ENCODE results near the gene SLC26A9.

SLC26A9 gene

GRCh38 chr1:205949753-205950152, 6.5 kb upstream of the SLC26A9 start:
- no peak for FAIRE-seq
- no peak for DNase-seq (ENCODE audit: insufficient read length, low spot score)

DNA sequence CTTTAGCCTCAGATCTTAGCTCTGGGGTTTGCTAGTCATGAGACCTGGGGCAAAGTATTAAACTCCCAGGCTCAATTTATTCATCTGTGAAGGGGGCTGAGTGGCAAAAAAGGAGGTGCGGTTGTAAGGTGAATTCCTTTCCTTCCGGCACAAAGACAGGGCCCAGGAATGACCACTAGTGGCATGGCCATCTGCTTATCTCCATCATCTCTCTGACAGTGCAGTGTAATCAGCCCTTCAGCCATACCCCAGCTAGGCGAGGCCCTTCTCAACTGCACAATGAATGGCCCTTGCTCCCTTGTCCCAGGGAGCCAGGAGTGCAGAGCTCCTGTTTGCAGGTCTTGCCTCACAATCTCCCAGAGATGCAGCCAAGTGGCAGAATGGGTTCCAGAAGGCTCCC, 5.6 kb upstream of the SLC26A9 start:
- DNase-seq (ENCODE audit: insufficient read length, low spot score) (no peak), FAIRE-seq (no peak)

DNA sequence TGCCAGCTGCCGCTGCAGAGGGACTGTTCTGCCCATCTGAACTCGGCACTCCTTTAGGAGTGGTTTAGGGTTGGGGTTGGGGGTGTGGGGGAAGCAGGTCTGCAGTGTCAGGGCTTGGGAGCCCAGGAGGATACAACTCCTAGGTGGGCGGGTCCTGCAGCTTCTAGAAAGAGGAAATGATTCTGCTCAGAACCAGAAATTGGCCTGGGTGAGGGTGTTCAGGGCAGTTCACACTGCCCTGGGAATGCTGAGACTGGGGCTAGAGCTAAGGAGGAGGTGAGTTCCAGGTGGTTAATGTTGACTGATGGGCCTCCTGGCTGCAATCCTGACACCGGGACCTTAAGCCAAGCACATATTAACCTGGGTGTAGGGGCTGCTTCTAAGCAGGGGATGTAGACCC, 4.8 kb upstream of the SLC26A9 start:
- no peak for FAIRE-seq
- DNase-seq (ENCODE audit: insufficient read length, low spot score) = no peak

- DNase-seq (ENCODE audit: insufficient read length, low spot score) (no peak), FAIRE-seq (peak; percentile 60)
These were observed 3.8 kb upstream of the SLC26A9 start for GRCh38 chr1:205947024-205947423.

- no peak for FAIRE-seq
These were observed 1.8 kb upstream of the SLC26A9 start for GRCh38 chr1:205945069-205945468.

DNA sequence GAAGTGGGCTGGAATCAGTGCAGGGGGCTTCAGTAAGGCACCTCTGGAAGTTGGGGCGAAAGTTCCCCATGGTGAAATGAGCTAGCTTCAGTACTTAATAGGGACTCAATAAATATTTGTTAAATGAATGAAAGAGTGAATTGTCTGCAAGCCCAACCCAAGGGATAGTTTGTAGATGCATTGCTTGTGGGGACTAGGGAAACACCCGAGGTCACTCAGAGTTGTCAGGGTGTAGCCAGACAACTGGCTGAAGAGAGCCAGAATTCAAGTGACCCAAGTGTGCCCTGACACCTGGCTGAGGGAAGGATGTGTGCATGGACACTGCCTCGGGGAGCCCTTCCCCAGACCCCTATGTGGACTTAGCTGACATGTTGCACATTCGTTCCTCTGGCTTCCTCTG, 1.3 kb upstream of the SLC26A9 start:
- FAIRE-seq (no peak), DNase-seq (ENCODE audit: insufficient read length, low spot score) (no peak)

More at GRCh38 chr1:205945069-205945468, 1.8 kb upstream of the SLC26A9 start:
- no peak for DNase-seq (ENCODE audit: insufficient read length, low spot score)

DNA sequence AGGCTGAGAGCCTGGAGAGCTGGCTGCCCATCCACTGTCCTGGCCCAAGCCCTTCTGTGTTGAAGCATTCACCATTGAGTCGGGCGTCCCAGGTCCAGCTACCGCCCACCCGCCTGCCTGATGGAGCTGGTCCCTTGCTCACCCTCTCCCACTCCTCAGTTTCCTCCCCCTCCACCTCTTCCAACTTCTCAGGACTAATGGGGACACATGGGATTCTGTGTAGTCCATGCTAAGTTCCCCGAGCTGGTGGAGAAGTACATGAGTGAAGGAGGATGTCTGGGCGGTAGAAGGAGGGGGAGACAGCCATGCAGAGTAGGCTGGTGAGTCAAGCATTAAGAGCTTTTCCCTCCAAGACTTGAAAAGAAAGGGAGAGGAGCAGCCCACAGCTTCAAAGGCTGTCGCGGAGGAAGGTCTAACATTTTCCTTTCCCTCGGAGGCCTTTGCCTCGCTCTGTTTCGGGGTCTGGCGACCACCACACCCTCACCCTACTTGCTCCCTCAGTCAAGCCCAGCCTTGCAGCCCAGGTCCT, 561 bp downstream of the SLC26A9 start:
- FAIRE-seq = peak; percentile 28
- DNase-seq (ENCODE audit: insufficient read length, low spot score) = no peak

GRCh38 chr1:205940710-205941109, 2.5 kb downstream of the SLC26A9 start:
- DNase-seq (ENCODE audit: insufficient read length, low spot score) = no peak
- FAIRE-seq = no peak

DNA sequence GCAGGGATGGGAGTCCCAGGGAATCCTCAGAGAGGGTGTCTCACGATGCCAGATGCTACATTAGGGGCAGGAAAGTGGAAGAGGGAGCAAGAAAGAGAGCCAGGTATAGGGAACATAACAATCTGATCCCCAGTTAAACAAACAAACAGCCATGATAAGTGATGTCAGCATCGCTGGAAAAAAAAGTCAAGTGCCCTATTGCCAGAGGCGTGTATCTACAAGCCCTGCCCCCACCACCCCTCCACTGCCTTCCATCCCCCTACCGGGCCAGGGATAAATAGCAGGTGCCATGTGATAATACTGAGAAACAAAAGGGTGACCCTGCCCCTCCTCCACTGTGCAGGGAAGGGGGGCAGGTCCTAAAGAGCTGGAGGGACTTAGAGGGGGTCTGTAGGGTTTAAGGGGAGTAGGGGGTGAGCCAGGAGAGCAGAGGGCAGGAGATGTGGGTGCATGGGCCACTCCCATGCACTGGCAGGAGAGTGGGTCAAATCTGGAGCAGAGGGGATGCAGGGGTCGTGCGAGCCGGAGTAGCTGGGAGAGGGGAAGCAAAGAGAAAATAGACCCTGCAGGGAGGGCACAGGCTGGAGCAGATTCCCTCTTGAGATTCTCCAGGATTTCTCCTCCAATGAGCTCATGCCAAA, 3.4 kb downstream of the SLC26A9 start:
- no peak for DNase-seq (ENCODE audit: insufficient read length, low spot score)
- FAIRE-seq = no peak

DNA sequence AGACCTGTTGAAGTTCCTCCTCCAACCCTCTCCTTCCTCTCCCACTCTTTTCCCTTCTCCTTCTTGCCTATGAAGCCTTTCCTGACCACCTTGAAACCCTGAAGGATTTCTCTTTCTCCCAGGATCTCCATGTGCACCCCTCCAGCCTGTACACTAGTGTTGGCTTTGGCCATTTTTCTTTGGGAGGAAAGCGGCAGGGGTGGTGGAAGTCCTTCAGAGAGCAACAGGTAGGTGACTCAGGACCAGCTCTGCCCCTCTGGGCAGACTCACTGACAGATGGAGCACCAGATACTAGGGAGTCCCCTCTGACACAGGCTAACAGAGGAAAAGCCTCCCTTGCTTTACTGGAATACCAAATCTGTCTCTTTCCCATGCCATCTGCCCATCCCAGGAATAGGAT, 4.6 kb downstream of the SLC26A9 start:
- DNase-seq (ENCODE audit: insufficient read length, low spot score) = no peak
- no peak for FAIRE-seq

- DNase-seq (ENCODE audit: insufficient read length, low spot score) (peak; percentile 76), FAIRE-seq (no peak)
These were observed 6.2 kb downstream of the SLC26A9 start for GRCh38 chr1:205936846-205937586.

DNA sequence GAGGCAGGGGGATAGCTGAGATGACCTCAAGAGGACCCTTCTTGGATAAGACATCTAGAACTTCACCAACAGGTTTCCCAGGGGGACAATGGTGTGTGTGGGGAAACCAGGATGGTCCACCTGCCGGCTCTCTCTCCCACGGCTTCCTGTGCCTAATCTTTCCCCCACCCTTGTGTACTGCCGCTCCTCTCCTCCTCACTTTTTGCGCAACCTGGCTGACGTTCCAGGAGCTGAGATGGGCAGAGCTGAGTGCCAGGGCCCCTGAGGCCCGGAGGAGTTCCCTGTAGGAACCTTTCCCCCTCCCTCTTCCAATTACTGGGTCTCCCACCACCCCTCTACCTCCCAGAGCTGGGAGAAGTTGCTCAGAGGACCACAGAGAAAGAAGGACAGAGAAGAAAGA, 6.9 kb downstream of the SLC26A9 start:
- DNase-seq (ENCODE audit: insufficient read length, low spot score) = no peak
- no peak for FAIRE-seq

DNA sequence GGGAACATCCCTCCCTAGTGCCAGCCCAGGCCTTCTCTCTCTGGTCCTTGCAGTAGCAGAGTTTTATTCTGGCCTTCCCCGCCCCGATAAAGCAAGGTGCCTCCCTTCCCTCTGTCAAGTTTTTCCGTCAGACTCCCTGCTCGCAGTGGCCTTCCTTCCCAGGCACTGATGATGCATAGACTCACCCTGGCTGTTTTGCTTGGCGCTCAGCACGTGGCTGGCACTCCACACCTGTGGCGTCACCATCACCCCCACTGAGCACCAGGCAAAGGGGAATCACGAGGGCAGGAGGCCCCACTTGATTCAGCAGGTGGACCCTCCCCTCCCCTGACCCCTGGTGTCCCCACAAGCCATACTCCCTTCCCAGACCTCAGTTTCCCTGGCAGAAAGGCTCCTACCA, 7.4 kb downstream of the SLC26A9 start:
- FAIRE-seq = no peak
- DNase-seq (ENCODE audit: insufficient read length, low spot score) = no peak

DNA sequence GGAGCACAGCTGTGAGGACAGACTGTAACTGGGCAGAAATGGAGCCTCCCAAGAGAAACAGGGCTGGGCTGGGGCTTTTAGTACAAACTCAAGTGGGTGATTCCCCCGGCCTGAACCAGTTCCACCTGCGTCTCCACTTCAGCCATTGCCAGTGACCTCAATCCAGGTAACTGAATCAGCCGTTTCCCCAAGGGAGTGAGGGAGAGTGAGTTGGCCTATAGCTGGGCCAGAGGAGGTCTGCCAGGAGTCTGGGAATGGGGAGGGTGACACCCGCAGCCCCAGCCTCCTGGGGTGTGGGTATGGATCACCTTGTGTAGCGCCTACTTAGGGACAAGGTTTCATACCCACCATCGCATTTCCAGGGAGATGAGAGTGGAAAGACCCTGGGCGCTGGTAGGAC, 8.5 kb downstream of the SLC26A9 start:
- no peak for FAIRE-seq
- no peak for DNase-seq (ENCODE audit: insufficient read length, low spot score)

GRCh38 chr1:205933671-205934618, 9.3 kb downstream of the SLC26A9 start:
- peak; percentile 71 for DNase-seq (ENCODE audit: insufficient read length, low spot score)
- no peak for FAIRE-seq

GRCh38 chr1:205932776-205933175, 10.5 kb downstream of the SLC26A9 start:
- FAIRE-seq = no peak

DNA sequence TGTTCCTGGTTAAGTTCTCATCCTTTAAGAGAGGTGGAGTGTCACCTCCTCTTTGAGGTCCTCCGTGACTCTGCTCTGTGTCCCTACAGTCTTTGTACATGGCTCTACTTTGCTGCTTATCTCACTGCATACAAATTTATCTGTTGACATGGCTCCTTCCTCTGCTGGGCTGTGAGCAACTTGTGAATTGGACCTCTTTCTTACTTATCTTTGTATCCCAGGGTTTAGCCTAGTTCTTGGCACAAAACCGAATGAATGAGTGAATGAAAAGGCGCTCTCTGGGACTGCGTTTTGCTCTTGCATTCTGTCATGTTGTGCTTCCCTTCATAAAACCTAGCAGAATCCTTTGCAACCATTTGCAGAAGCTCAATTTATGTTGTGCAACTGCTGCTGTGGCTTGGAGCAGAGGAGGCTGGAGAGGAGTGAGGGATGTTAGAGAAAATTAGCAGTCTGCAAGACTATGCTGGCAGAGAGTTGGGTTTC, 12.4 kb downstream of the SLC26A9 start:
- DNase-seq (ENCODE audit: insufficient read length, low spot score) = no peak
- FAIRE-seq = no peak

More at GRCh38 chr1:205932776-205933175, 10.5 kb downstream of the SLC26A9 start:
- DNase-seq (ENCODE audit: insufficient read length, low spot score) = no peak

- FAIRE-seq (no peak), DNase-seq (ENCODE audit: insufficient read length, low spot score) (no peak)
These were observed 13.1 kb downstream of the SLC26A9 start for GRCh38 chr1:205930195-205930577.

DNA sequence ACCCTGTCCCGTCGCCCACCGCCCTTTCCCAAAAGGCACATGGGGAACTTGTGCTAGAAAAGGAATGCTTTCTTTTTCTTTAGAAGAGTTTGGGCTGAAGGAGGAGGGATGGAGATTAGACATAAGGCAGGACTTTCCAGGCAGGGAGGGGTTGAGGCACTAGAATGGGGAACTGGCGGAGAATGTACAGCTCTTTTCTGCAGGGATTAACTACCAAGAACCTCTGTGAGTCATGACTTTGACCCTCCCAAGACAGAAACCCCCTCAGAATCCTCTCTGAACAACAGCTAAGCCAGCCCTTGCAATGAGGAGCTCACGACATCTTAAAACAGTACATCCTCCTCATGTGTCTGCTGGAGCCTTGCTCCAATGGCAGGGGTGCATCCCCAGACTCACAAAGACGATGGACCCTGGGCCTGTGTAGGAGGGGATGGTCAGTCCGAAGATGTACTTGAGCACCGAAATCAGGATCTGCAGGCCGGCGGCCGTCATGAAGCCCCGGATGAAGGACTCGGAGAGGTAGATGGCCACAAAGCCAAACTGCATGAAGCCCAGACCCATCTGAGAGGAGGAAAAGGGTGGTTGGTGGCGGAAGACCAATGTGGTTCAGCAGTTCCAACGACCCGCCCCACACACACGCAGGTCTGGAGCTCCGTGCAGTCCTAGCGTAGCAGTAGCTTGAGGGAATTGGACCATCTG, 13.6 kb downstream of the SLC26A9 start:
- DNase-seq (ENCODE audit: insufficient read length, low spot score) = no peak

DNA sequence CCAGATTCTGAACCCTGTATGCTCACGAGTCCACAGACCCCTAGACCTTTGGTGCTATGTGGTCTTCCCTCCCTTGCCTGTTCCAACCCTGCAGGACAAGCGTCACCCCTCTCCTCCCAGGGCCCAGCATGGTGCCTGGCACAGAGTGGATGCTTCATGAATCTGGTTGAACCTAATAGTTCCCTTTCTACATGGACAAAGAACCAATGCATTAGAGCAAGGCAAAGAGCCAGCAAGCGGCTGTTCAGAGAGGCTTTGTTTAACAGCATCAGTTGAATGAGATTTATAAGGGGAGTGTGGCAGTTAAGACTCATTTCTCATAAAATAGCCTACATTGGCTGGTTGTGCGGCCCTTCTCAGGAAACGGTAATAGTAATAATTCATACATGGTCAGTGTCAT, 14.9 kb downstream of the SLC26A9 start:
- FAIRE-seq (no peak), DNase-seq (ENCODE audit: insufficient read length, low spot score) (no peak)

More for the DNA sequence above, 13.6 kb downstream of the SLC26A9 start:
- FAIRE-seq = no peak
